NCI-H187 (cell line): ENCODE results near the gene KRTAP10-5.

Source experiments
- DNase-seq, 2 experiments: peaks; one replicate each; lab custom pipeline; 2025; lab: John Stamatoyannopoulos, UW

The KRTAP10-5 gene

DNA sequence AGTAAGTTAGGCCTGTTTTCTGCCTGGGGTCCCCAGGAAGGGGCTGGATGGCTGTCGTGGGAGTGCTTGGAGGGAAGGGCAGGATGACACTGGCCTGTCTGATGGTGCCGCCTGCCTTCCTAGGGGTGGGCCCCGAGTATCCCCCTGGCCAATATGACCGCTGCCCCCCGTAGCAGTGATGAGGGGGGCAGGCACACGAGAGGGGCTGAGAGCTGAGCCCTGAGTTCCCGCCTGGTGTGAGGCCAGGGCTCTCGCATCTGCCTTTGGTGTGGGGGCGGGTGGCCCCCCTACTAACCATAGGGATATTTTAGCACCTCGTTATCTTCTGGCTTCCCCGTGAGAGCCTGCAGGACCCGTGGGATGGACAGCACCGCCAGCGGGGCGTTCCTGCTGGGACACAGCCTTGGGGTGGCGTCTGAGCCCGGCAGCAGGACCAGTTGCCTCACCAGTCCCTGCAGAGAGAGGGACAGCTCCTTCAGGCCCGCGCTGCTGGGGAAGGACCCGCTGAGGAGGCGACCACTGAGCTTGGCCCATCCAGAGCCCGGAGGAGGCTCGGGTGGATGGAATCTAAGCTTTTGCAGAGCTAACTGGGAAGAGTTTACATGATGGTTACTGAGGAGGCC lies 50.8 kb downstream of the KRTAP10-5 start:
- no peak for DNase-seq
